Measurements from ENCODE around the gene CCDC148.

CCDC148 gene

DNA sequence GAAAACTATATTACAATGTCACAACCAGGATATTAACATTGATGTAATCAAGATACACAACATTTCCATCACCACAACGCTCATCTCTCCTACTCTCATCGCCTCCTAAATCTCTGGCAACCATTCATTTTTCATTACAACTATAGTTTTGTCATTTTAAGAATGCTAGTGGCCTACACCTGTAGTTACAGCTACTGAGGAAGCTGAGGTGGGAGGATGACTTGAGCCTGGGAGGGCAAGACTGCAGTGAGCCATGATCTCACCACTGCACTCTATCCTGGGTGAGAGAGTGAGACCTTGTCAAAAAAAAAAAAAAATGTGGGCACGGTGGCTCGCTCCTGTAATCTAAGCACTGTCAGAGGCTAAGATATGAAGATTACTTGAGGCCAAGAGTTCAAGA is 10.7 kb upstream of the CCDC148 start:
- ChIA-PET POLR2A (interaction anchor here (0.7 kb wide), 1 partner anchor 276 kb away, joined by 3 read pairs; no protein-coding TSS in a partner anchor), CTCF (interaction anchor here (0.6 to 1.5 kb wide), 3 partner anchors 11 to 417 kb away, joined by 4 to 5 read pairs (median 4); no protein-coding TSS in a partner anchor)
- Histone ChIP-seq H3K9me3 (ENCODE audit: control insufficient read depth, insufficient read depth, low read depth, low read length) (no peaks in the 10 kb centered on the region), H3K4me3 (ENCODE audit: low read depth, low read length) (no peak overlapping the region), H3K36me3 (ENCODE audit: control insufficient read depth in 2 of 2, insufficient read depth in 1 of 2, low read length in 2 of 2) (no peaks in the 10 kb centered on the region), H3K27ac (ENCODE audit: extremely low read depth, low read depth, low read length) (no peak overlapping the region), H3K4me1 (ENCODE audit: control insufficient read depth, insufficient read depth, low read length) (0 out of 2 replicates have a peak, but pooled peaks cover 4% of the 10 kb centered on the region)
- TF ChIP-seq, protein P1, sequence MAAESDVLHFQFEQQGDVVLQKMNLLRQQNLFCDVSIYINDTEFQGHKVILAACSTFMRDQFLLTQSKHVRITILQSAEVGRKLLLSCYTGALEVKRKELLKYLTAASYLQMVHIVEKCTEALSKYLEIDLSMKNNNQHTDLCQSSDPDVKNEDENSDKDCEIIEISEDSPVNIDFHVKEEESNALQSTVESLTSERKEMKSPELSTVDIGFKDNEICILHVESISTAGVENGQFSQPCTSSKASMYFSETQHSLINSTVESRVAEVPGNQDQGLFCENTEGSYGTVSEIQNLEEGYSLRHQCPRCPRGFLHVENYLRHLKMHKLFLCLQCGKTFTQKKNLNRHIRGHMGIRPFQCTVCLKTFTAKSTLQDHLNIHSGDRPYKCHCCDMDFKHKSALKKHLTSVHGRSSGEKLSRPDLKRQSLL (tag by site-specific recombination; IDR thresholded peaks at IDR 0.05): no peak
- TF ChIP-seq ZNF404 (tag by site-specific recombination; IDR thresholded peaks at IDR 0.05): no peak
- no peak for TF ChIP-seq SP3 (tag by site-specific recombination; IDR thresholded peaks at IDR 0.05)
- TF ChIP-seq MYNN (tag by site-specific recombination; IDR thresholded peaks at IDR 0.05; ENCODE audit: borderline replicate concordance): no peak
- no peak for TF ChIP-seq ZNF214 (tag by site-specific recombination; IDR thresholded peaks at IDR 0.05; ENCODE audit: borderline replicate concordance)
- no peak for TF ChIP-seq KLF8 (tag by site-specific recombination; IDR thresholded peaks at IDR 0.05)
- TF ChIP-seq KLF16 (tag by site-specific recombination; IDR thresholded peaks at IDR 0.05): no peak
- no peak for TF ChIP-seq ZNF354C (tag by site-specific recombination; IDR thresholded peaks at IDR 0.05; ENCODE audit: borderline replicate concordance, low read depth)

DNA sequence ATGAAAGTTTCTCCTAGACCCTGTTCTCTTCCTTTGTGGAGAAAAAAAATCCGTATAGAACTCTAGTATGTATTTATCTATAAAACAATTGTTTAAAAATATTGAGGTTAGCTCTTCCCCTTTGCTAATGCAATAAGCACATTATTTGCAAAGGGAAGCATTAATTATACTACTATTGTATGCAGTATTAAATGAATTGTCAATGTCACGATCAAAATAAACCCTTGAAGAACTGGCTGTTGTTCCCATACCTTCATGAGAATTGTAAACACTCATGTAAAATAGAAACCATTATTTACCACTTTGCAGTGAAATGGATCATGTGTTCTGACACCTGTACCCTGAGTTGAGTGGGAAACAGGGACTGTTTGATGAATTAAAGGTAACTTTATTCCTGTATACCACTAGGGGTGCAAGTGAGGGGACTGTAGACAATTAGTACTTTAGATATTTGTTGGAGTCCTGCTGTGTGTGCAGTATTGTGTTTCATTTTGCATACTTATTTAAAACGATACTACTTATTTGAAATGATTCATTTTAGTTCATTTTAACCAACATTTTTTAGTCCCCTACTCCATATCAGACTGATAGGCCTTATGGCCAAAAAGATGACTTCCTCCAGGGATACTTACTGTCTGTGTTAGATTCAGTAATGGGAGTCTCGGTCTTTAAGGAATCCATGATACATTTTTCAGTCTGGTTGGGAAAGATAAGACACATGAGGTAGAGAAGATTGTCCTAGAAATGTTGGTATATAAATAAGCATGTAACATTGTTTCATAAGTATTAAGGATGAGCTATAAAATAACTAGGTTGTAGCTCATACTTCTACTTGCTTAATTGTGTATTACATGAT is 8.1 kb upstream of the CCDC148 start:
- TF ChIP-seq ZNF48 (tag by site-specific recombination; IDR thresholded peaks at IDR 0.05): no peak
- TF ChIP-seq ZBTB48 (tag by site-specific recombination; IDR thresholded peaks at IDR 0.05): no peak
- no peak for TF ChIP-seq ZNF175 (tag by site-specific recombination; IDR thresholded peaks at IDR 0.05)
- TF ChIP-seq ZNF184 (tag by site-specific recombination; IDR thresholded peaks at IDR 0.05): no peak
- TF ChIP-seq ZNF747 (tag by site-specific recombination; IDR thresholded peaks at IDR 0.05): no peak
- TF ChIP-seq ZNF830 (tag by site-specific recombination; IDR thresholded peaks at IDR 0.05; ENCODE audit: low read depth): no peak
- TF ChIP-seq KLF7 (tag by site-specific recombination; IDR thresholded peaks at IDR 0.05; ENCODE audit: borderline replicate concordance): no peak
- TF ChIP-seq, protein P2, sequence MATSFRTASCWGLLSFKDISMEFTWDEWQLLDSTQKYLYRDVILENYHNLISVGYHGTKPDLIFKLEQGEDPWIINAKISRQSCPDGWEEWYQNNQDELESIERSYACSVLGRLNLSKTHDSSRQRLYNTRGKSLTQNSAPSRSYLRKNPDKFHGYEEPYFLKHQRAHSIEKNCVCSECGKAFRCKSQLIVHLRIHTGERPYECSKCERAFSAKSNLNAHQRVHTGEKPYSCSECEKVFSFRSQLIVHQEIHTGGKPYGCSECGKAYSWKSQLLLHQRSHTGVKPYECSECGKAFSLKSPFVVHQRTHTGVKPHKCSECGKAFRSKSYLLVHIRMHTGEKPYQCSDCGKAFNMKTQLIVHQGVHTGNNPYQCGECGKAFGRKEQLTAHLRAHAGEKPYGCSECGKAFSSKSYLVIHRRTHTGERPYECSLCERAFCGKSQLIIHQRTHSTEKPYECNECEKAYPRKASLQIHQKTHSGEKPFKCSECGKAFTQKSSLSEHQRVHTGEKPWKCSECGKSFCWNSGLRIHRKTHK (tag by site-specific recombination; IDR thresholded peaks at IDR 0.05): no peak
- no peak for TF ChIP-seq ZNF664 (tag by site-specific recombination; IDR thresholded peaks at IDR 0.05)
- TF ChIP-seq ZNF596 (tag by site-specific recombination; IDR thresholded peaks at IDR 0.05): no peak
- Histone ChIP-seq H3K36me3 (ENCODE audit: control insufficient read depth in 2 of 2, insufficient read depth in 1 of 2, low read length in 2 of 2) (no peaks in the 10 kb centered on the region), H3K27ac (ENCODE audit: extremely low read depth, low read depth, low read length) (no peak overlapping the region), H3K9me3 (ENCODE audit: control insufficient read depth, insufficient read depth, low read depth, low read length) (no peaks in the 10 kb centered on the region), H3K4me3 (ENCODE audit: low read depth, low read length) (no peak overlapping the region), H3K4me1 (ENCODE audit: control insufficient read depth, insufficient read depth, low read length) (peaks cover 10% of the 10 kb centered on the region; the same call in 1 of the 2 replicates)
- ChIA-PET CTCF (interaction anchor here (0.6 to 1.6 kb wide), 10 partner anchors 11 to 285 kb away, joined by 3 to 6 read pairs (median 3); no protein-coding TSS in a partner anchor), POLR2A (interaction anchor here (0.6 kb wide), 1 partner anchor 287 kb away, joined by 3 read pairs; no protein-coding TSS in a partner anchor)

DNA sequence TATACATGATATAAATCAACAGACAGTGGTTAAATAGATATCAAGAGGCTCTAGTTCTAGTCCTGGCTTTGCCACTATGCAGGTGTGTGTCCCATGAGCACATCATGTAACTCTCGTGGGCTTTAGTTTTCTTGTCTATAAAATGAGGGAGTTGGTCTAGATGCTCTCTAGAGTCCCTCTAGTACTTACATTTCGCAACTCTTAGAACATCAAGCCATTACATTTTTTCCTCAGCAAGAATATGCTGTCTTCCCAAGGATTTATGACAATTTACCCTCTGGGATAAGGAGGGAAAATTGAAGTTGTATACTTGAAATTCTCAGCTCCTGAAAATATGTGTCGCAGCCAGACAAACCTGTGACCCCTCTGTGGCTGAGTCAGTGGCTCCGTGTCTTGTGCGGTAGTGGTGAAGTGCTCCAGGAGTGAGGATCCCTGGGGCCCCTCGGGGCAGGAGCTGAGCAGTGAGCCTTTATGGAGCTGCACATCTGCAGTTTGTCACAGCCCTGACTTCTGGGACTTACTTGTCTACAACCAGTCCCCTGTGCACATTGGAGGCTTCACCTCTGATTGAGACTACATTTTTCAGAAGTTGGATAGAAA is 7.0 kb upstream of the CCDC148 start:
- ChIA-PET POLR2A (no interaction called here), CTCF (interaction anchor here (0.6 to 1.6 kb wide), 9 partner anchors 12 to 1186 kb away, joined by 3 to 5 read pairs (median 3); no protein-coding TSS in a partner anchor)
- H3K9me3 ChIP-seq (ENCODE audit: control insufficient read depth, insufficient read depth, low read depth, low read length): no peaks in the 10 kb centered on the region
- H3K36me3 ChIP-seq (ENCODE audit: control insufficient read depth in 2 of 2, insufficient read depth in 1 of 2, low read length in 2 of 2): no peaks in the 10 kb centered on the region
- H3K4me1 ChIP-seq (ENCODE audit: control insufficient read depth, insufficient read depth, low read length): peaks cover 10% of the 10 kb centered on the region
- no peak overlapping the region for H3K27ac ChIP-seq (ENCODE audit: extremely low read depth, low read depth, low read length)
- H3K4me3 ChIP-seq (ENCODE audit: low read depth, low read length): no peak overlapping the region
- TF ChIP-seq OSR2 (tag by site-specific recombination; IDR thresholded peaks at IDR 0.05) (peak; percentile 51), FEZF1 (tag by site-specific recombination; IDR thresholded peaks at IDR 0.05) (peak; percentile 63), ZNF571 (tag by site-specific recombination; IDR thresholded peaks at IDR 0.05) (no peak), ZBTB48 (tag by site-specific recombination; IDR thresholded peaks at IDR 0.05) (0 out of 2 replicates have a peak, but pooled peaks have one; percentile 48), ZBTB20 (tag by site-specific recombination; IDR thresholded peaks at IDR 0.05) (no peak), ZNF114 (tag by site-specific recombination; IDR thresholded peaks at IDR 0.05) (no peak), ZNF175 (tag by site-specific recombination; IDR thresholded peaks at IDR 0.05) (no peak), ZNF146 (tag by site-specific recombination; IDR thresholded peaks at IDR 0.05) (no peak), ZNF184 (tag by site-specific recombination; IDR thresholded peaks at IDR 0.05) (no peak)
- TF ChIP-seq, protein P1 (tag by site-specific recombination; IDR thresholded peaks at IDR 0.05): peak; percentile 64; the same call in 1 of the 2 replicates
